GM23338 (cell line): ENCODE results near the gene MAD1L1.

Experiments
- CREB1 ChIP-seq: fragments of 250-450 bp; sonication (Bioruptor Pico); IDR thresholded peaks from 2 replicates; pipeline ENCODE4 v1.5.0; 2020; ENCODE audit warnings: low read depth, mild to moderate bottlenecking, moderate library complexity
- CTCF ChIP-seq, 2 experiments: fragments of 200-600 bp in 1 of 2; sonication (generic) in 1 of 2; conservative IDR thresholded peaks; 2 replicates each; pipeline versions ENCODE4 v1.5.1 to v1.6.1; 2016 to 2017; ENCODE audit warnings: antibody characterized with exemption in 2 of 2, low read depth in 2 of 2, mild to moderate bottlenecking in 2 of 2, moderate library complexity in 1 of 2
- EZH2 ChIP-seq: fragments of 200-600 bp; sonication (generic); IDR thresholded peaks from one replicate; pipeline ENCODE4 v1.8.0; 2017; ENCODE audit warnings: antibody characterized with exemption, mild to moderate bottlenecking, low read depth; ENCODE audit not compliant: unreplicated experiment
- EZH2phosphoT487 ChIP-seq: fragments of 200-600 bp; sonication (generic); IDR thresholded peaks from one replicate; pipeline ENCODE4 v1.8.1; 2018; ENCODE audit warnings: antibody characterized with exemption; ENCODE audit not compliant: unreplicated experiment
- JUNB ChIP-seq: IDR thresholded peaks from one replicate; pipeline ENCODE4 v1.6.1; 2016; ENCODE audit warnings: antibody characterized with exemption; ENCODE audit not compliant: unreplicated experiment
- NANOG ChIP-seq: IDR thresholded peaks from 2 replicates; pipeline ENCODE4 v1.6.1; 2016; ENCODE audit warnings: antibody characterized with exemption, borderline replicate concordance
- POLR2AphosphoS5 ChIP-seq: IDR thresholded peaks from 2 replicates; pipeline ENCODE4 v1.6.1; 2016; ENCODE audit warnings: antibody characterized with exemption, low read depth
- REST ChIP-seq: IDR thresholded peaks from one replicate; pipeline ENCODE4 v1.6.1; 2018; ENCODE audit warnings: antibody characterized with exemption; ENCODE audit not compliant: unreplicated experiment
- TF ChIP-seq, protein P1 (sequence below): IDR thresholded peaks from 2 replicates; pipeline ENCODE4 v1.6.1; 2016; ENCODE audit warnings: antibody characterized with exemption

DNA sequence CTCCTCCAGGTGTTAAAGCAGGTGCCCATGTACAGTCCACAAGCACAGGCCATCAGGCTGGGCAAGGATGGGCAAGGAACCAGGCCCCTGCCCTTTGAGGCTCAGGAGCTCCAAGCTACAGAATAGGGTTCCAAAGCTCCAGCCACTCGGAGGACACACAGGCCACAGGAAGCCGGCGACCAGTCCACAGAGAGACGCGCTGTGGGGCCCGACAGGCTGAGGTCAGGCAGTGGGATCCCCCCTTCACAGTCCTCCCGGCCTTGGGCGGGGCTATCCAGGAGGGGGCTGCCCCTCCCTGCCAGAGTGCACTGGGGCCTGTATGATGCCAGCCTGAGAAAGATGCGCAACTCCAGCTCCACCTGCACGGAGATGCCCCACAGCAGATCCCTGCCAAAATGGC is 34.0 kb downstream of the MAD1L1 start:
- TF ChIP-seq CTCF (conservative IDR thresholded peaks at IDR 0.05; ENCODE audit: low read depth in 2 of 2): no peak
- no peak for TF ChIP-seq EZH2
- TF ChIP-seq POLR2AphosphoS5: no peak
- TF ChIP-seq EZH2phosphoT487: no peak
- no peak for TF ChIP-seq REST
- TF ChIP-seq NANOG: no peak
- no peak for TF ChIP-seq JUNB
- TF ChIP-seq, protein P1, sequence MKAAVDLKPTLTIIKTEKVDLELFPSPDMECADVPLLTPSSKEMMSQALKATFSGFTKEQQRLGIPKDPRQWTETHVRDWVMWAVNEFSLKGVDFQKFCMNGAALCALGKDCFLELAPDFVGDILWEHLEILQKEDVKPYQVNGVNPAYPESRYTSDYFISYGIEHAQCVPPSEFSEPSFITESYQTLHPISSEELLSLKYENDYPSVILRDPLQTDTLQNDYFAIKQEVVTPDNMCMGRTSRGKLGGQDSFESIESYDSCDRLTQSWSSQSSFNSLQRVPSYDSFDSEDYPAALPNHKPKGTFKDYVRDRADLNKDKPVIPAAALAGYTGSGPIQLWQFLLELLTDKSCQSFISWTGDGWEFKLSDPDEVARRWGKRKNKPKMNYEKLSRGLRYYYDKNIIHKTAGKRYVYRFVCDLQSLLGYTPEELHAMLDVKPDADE: no peak
- TF ChIP-seq CREB1 (CRISPR knock-in tag): no peak
